HG03565 (cell line): ENCODE results near the gene FADS2.

Experiments used
- ATAC-seq: cut with Tn5 transposase; IDR thresholded peaks from one replicate; pipeline ENCODE4 v1.9.1; 2021; ENCODE audit warnings: mild to moderate bottlenecking, moderate library complexity; ENCODE audit not compliant: unreplicated experiment

Gene FADS2

GRCh38 chr11:61820174-61820573 lies 7.9 kb upstream of the FADS2 start:
- no peak for ATAC-seq

- no peak for ATAC-seq
These were observed 1.1 kb upstream of the FADS2 start for GRCh38 chr11:61826930-61827570.

- no peak for ATAC-seq
These were observed 204 bp downstream of the FADS2 start for GRCh38 chr11:61828379-61828628.

DNA sequence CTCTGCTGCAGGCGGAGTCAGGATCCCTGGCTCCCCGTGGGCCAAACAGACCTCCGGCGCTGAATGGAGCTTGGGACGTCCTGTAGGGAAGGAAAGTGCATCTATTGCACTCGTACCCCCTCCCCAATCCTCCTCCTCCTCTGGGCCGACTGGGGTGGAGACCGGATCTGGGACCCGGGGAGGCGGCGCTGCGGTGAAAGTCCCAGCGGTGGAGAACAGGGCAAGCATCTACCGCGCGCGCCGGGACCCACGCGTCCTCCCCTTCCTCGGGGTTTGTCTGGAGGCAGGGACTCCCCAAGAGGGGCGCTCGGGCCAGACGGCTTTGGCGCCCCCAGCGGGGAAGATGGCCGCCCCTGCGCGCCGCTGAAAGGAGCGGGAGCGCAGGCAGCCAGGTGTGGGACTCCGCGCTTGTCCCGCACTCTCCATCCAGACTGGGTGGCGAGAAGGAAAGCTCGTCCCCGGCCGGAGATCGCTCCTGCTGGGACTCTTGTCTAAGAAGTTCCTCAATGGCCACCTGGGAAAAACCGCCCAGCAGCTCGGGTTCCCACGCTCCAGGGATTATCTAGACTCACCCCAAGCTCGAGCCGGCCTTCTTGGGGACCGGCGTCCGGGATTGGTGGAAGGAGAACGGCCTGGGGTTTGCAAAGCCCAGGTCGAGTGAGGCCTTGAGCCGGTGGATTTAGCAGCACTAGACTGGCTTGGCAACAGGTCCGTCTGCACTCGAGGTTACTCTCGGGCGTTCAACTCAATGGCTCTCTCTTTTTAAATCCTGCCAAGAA lies 718 bp downstream of the FADS2 start:
- no peak for ATAC-seq

DNA sequence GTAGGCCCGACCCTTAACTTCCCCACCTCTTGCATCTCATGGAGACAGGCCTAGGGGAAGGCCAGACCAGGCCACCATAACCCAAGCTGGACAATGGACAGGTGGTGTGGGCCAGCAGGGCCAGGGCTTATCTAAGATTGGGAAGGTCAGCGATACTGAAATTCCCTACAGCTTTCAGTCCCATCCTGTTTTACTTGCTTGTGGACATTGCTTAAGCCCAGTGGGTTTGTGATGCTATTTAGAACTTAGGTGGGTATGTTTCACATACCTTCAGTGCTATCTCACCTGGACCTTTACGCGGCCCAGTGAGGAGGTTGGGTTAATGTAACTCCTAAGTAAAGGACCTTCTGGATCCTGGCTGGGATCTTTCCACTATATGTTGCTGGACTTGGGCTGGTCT lies 1.7 kb downstream of the FADS2 start:
- no peak for ATAC-seq

- no peak for ATAC-seq
These were observed 2.4 kb downstream of the FADS2 start for GRCh38 chr11:61830237-61831105.

- no peak for ATAC-seq
These were observed 4.1 kb downstream of the FADS2 start for GRCh38 chr11:61832207-61832606.

GRCh38 chr11:61832754-61833153 lies 4.7 kb downstream of the FADS2 start:
- ATAC-seq, result no peak

DNA sequence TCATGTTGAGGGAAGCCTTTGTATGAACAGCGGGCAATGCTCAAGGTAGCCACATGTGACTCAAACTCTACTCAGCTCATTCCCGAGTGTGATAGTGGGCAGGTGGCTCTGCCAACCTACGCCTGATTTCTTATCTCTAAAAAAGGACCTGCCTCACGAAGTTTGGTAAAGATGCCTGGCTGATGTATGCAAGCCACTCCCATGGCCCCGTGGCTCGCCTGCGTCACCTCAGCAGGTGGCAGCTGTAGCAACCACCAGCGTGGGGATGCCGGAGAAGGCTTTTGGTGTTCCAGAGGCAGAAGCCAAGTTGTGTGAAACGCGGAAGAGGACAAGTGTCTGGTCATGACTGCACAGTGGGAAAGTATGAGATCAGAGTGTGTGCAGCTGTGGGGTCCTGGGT lies 5.4 kb downstream of the FADS2 start:
- ATAC-seq, result no peak

GRCh38 chr11:61833926-61834277 lies 5.8 kb downstream of the FADS2 start:
- ATAC-seq, result no peak

GRCh38 chr11:61834278-61835048 lies 6.4 kb downstream of the FADS2 start:
- ATAC-seq, result peak; percentile 79

- ATAC-seq, result no peak
These were observed 8.1 kb downstream of the FADS2 start for GRCh38 chr11:61836193-61836592.

- no peak for ATAC-seq
These were observed 9.4 kb downstream of the FADS2 start for GRCh38 chr11:61837411-61838005.

- no peak for ATAC-seq
These were observed 10.4 kb downstream of the FADS2 start for GRCh38 chr11:61838501-61838900.

GRCh38 chr11:61838921-61839320 lies 10.8 kb downstream of the FADS2 start:
- no peak for ATAC-seq

DNA sequence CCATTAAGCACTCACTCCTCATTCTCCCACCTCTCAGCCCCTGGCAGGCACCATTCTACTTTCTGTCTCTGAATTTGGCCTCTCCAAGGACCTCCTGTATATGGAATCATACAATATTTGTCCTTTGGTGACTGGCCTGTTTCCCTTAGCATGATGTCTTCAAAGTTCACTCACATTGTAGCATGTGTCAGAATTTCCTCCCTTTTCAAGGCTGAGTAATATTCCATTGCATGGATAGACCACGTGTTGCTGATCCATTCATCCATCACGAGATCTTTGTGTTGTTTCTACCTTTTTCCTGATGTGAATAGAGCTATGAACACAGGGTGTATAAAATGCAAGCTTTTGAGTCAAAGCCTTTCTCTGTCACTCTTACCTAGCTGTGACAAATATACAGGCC lies 11.6 kb downstream of the FADS2 start:
- no peak for ATAC-seq

- no peak for ATAC-seq
These were observed 12.3 kb downstream of the FADS2 start for GRCh38 chr11:61840371-61840770.

GRCh38 chr11:61841636-61842527 lies 13.8 kb downstream of the FADS2 start:
- no peak for ATAC-seq

- no peak for ATAC-seq
These were observed 14.4 kb downstream of the FADS2 start for GRCh38 chr11:61842528-61842820.

DNA sequence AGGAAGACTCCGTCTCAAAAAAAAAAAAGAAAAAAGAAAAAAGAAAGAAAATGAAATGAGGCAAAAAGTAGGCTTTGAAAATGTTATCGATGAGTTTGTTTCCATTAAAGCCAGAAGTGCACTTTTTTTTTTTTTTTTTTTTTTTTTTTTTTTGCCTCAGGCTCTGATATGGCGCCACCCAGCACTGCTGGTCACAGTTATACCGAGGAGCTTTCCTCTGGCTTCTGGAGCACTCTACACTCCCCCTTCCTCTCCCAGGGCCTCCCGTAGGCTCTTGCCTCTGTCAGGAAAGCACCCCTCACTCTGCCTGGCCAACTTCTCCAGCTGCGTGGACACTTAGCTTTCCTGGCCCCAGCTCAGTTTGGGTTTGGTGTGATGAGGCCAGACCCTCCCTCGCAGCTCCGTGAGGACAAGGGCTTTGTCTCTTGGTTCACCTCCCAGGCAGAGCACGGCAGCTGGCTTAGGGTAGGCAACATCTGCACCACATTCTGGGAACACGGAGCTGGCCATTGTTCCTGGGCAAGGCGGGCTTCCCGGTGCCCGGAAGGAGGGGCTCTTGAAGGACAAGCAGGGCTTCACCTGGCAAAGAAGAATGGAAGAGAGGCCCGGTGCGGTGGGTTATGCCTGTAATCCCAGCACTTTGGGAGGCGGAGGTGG lies 16.9 kb downstream of the FADS2 start:
- no peak for ATAC-seq
